NT2/D1 (cell line): ENCODE measurements around the gene ZDHHC19.

ENCODE experiments used
- YY1 ChIP-seq: IDR thresholded peaks from 2 replicates; pipeline ENCODE4 v1.6.1; 2011; ENCODE audit not compliant: insufficient read length, insufficient read depth
- ZNF274 ChIP-seq: IDR thresholded peaks from 2 replicates; pipeline ENCODE4 v1.6.1; 2011; ENCODE audit warnings: mild to moderate bottlenecking, low read depth, low read length

DNA sequence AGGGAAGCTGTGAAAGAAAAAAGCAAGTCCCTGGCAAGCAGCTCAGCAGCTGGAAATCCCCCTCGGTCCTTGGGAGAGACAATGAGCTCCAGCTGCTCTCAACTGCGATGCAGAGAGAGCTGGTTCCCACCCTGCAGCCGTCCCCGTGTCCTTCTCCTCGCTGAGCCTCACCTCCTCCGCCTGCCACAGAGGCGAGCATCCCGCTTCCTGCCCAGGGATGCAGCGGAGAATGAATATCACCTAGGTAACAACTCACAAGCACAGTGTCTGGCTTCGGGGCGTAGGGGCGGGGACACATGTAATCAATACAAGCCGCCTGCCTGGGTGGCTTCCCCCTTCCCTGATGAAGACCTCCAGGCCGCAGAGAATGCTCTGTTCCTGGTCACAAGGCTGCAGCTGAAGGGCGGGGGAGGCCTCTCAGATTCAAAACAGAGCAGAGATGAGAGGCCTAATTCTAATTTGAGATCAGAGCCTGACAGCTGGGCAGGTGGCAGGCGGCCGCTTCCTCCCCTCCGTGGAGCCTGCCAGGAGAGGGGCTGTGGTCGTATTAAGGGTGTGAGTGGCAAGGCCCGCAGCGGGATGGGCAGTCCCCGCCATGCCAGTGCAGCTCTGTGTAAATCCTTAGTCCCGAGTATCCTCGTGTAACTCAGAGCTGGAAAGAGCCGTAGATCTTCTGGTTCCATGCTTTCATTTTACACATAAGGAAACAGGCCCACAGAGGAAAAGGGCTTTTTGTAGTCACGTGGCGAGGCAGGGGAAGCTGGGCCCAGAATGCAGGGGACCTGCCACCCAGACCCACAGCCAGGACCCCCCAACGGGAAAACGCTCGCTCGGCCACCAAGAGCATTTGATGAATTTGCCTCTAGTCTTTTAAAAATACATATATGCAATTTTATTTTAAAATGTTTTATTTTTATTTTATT lies 24.3 kb downstream of the ZDHHC19 start:
- TF ChIP-seq YY1 (no peak), ZNF274 (no peak)
